CD4-positive, alpha-beta T cell treated with Interleukin-4 for 1 hour (primary cell): ENCODE data around the gene TRIM74.
"Not testable (repeated sequence)": the region's sequence is repeated elsewhere in the genome, so short reads cannot be mapped to it uniquely, and the experiment has no call there.

Experiments
- DNase-seq, 2 donors: peaks; one replicate each; pipeline ENCODE4 v3.0.0-alpha.2; 2020 to 2022

TRIM74 gene

DNA sequence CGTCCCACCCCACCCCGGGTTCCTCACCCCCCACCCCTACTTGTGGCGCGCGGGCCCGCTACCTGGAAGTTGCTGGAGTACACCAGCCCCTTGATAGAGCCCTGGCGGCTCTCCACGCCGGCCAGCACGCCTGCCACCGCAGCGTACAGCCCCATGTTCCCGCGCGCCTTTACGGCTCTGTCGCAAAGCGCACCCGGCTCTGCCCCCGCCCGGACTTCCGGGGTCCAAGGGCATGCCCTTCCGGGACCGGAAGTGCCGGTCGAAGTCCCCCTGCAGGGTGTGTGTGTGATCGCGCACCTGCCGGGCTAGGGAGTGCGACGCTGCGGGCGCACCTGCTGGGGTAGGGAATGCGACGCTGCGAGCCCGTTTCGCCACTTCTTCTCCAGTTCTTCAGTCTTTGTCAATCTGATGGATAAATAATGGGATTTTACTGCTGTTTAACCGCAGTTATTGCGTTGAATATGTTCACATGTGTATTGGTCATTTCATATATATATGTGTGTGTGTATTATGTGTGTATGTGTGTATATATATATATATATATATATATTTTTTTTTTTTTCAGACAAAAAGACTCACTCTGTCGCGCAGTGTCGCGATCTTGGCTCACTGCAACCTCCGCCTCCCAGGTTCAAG is 14.6 kb downstream of the TRIM74 start:
- peak in 1 of 2 donors; percentile 24 for DNase-seq

DNA sequence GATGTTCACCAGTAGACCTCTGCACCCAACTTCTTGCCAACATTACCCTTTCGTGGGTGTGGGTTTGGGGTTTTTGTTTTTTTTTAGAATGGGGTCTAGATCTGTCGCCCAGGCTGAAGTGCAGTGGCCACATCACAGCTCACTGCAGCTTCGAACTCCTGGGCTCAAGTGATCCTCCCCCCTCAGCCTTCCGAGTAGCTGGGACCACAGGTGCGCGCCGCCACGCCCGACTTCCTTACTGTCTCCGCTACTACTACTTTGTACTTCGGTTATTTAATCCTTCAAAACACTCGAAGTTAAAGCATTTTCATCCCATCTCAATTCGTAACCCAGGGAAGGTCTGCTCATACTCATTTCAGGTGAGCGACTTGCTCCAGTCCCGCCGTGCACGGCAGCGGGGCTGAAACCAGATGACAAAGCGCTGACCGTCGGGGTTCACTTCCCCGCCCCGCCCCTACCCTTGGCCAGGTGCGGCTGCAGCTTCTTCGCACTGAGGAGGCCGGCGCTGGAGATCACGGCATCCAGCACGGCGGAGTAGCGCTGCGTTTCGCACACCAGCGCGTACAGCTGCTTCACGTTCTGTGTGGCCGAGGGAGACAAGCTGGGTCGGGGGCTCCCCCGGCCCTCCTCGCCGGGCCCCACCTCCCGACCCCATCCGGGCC is 15.2 kb downstream of the TRIM74 start:
- DNase-seq: not testable (repeated sequence)

DNA sequence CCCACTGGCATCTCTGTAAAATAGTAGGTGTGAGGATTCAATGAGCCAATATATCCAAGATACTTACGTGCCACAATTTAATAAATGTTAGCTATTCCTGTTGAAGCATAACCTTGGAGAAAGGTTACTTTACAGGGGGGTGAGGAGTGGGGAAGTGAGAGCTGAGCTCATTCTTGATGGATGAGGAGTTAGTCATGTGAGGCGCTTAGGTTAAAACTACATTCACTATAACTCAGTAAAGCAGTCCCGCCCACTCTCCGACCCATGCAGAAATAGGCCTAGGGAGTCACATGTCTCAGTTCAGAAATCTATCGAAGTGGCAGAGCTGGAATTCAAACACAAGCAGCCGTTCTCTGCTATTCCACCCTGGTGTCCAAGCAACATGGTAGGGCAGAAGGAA is 18.8 kb downstream of the TRIM74 start:
- not testable (repeated sequence) for DNase-seq

DNA sequence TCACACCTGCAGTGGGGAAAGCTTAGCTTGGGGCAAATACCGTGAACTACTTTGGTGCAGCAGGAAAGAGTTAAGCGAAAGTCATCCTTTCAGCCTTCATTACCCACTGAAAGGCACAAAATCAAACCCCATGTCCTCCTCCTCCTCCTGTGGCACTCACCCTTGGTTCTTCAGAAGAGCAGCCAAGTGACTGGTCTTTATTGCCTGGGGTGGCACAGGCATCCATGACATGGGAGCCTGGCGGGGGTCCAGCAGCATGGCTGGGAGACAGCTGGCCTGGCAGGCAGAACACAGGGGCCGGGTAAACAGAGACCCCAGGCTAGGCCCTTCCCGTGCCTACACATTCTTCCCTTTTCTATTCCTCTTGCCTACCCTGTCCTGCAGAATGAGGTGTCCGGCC is 19.6 kb downstream of the TRIM74 start:
- DNase-seq: not testable (repeated sequence)

DNA sequence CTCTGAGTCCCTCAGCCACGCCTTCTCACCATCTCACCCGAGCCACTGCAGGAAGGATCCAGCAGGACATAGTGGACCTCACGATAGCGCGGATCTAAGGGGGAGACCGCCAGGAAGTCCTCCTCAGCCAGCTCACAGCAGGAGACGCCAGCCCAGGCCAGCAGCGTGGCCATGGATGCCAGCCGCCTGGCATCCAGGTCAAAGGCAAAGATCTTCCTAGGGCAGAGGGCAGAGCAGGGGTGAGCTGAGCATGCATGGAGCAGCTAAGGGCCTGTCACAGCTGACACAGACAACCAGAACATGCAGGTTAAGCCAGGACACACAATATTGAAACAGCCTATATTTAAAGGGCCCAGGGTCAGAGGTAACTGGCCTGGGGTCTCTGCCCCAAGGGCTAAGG is 20.0 kb downstream of the TRIM74 start:
- not testable (repeated sequence) for DNase-seq

DNA sequence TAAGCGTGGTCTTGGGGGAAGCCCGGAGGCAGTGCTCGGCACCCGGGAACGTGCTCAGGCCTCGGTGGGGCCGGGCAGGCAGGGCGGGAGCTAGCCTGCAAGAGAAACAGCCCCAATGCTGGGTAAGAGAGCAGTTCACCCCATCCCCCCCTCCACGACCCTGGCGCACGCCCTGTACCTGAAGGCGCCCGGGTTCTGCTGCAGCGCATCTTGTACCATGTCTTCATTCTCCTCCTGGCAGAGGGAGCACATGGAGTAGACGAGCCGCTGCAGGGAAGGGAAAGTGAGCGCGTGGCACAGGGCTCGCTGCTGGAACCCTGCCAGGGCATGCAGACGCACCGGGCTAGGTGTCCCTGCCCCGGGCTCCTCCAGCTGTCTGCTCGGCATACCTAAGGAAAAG is 20.6 kb downstream of the TRIM74 start:
- not testable (repeated sequence) for DNase-seq

DNA sequence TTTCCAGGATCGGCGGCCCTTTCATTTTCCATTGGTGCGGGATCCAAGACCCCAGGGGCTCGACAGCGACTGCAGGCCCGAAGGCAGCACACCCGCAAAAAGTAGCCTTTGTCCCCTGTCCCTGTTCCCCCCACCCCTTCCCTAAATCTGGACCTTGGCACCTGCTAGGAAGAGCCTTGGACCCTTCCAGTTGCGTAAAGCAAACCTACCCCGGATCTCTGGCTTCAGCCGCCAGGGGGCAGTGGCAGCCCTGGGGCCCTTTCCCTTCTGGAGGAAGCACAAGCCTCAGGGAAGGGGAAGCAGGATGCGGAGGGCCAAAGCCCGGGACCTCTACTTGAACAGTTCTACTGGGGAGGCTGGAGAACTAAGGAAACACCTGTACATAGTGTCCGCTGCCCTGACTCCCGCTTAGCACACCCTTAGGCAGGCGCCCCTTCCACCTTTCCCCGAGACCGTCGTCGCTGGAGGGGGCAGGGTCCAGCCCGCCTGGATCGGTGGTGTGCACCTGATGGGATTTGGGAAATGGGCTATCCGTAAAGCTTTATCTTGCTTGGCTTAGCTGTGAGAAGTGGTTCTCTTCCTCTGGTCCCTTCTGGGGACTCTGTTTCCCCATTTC is 23.0 kb downstream of the TRIM74 start:
- DNase-seq: not testable (repeated sequence)

DNA sequence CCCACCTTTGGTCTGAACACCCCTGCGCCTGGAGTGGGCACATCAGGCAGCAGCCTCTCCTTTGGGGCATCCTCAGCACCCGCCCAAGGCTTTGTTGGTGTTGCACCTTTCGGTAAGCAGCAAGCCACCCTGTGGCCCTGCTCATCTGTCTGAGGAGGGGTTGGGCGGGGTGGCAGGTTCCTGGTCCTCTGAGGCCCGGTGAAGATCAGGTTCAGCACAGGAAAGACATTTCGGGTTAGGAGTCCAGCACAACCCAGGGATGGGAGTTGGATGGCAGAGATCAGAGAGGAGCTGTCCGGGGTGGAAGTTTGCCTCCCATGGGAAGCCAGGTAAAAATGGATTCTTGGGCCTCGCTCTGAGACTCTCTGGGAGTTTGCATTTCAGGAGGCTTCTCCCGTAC is 23.7 kb downstream of the TRIM74 start:
- not testable (repeated sequence) for DNase-seq

DNA sequence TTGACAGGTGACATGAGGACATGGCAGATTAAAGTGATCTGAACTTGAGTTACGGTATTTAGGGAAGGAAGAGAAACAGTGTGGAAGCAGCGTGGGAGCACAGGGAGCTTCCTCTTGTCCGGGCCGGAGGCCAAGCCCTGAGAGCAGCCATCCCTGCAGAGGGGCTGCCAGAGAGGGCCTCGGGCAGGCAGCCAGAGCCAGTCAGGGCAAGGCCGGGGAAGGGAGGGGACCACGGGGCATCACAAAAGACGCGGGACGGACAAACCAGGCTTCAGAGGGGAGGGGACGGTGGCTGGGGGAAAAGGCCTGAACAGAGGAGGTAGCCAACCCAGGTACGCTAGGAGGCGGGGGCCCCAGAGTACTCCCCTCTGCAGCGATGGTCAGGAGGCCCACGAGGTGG is 24.3 kb downstream of the TRIM74 start:
- DNase-seq: not testable (repeated sequence)

DNA sequence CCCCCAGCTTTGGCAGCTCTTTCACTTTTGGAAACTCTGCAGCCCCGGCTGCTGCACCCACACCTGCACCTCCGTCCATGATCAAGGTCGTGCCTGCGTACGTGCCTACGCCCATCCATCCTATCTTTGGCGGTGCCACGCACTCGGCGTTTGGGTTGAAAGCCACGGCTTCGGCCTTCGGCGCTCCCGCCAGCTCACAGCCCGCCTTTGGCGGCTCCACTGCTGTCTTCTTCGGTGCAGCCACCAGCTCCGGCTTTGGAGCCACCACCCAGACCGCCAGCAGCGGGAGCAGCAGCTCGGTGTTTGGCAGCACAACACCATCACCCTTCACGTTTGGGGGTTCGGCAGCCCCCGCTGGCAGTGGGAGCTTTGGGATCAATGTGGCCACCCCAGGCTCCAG is 26.3 kb downstream of the TRIM74 start:
- DNase-seq: not testable (repeated sequence)

DNA sequence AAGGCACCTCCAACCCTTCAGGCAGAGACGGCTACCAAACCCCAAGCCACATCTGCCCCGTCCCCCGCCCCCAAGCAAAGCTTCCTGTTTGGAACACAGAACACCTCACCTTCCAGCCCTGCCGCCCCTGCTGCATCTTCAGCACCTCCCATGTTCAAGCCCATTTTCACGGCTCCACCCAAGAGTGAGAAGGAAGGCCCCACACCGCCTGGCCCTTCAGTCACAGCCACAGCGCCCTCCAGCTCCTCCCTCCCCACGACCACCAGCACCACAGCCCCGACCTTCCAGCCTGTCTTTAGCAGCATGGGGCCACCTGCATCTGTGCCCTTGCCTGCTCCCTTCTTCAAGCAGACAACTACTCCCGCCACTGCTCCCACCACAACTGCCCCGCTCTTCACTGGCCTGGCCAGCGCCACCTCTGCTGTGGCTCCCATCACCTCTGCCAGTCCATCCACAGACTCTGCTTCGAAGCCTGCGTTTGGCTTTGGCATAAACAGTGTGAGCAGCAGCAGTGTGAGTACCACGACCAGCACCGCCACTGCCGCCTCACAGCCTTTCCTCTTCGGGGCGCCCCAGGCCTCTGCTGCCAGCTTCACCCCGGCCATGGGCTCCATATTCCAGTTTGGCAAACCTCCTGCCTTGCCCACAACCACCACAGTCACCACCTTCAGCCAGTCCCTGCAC is 27.1 kb downstream of the TRIM74 start:
- peak in 1 of 2 donors; percentile 15 for DNase-seq

DNA sequence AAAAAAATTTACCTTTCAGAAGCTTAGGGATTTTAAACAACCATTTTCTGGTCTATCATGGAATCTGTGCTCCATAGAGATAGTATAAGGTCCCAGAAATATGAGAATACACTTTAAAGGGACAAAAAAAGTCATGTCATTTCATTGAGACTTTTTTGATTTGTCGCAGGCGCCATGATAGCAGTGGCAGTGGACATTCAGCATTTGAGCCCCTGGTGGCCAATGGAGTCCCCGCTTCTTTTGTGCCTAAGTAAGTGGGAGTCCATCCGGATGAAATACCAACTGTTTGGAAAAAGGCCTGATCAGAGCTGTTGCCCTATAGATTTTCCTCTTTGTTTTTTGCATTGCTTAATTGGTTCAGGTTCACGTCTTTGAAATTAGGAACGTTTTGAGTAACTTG is 41.0 kb downstream of the TRIM74 start:
- not testable (repeated sequence) for DNase-seq

DNA sequence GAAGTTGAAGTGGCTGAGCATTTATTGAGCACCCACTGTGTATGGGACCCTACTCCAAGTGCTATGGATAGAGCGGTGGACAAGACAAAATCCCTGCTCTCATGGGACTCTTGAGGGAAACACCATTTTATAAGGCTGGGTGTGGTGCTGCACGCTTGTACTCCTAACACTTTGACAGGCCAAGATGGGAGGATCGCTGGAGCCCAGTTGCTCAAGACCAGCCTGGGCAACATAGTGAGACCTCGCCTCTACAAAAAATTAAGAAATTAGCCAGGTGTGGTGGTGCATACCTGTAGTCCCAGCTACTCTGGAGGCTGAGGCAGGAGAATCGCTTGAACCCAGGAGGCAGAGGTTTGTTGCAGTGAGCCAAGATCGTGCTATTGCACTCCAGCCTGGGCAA is 41.5 kb downstream of the TRIM74 start:
- DNase-seq: not testable (repeated sequence)

DNA sequence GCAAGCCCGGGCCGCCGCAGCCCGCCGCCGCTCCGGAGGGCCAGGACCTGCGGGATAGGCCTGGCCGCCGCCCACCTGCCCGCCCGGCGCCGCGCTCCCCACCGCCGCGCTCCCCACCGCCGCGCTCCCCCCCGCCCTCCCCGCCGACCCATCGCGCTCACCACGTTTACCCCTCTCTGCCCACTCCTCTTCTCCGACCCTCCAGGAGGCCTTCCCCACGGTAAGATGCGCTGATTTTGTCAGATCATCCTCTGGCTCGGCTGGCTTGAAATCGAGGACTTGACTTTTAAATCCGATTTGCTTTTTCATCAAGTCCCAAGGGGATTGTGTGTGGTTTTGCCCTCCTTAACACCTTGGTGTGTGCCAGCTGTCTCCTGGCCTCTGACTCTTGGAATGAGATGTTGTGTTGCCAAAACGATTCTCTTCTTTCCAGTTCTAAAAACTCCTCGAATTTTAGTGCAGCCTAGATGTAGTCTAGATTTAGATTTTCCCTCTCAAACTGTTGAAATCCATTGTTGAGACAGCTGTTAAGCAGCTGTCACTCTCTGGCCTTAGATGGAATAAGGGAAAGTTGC is 43.6 kb downstream of the TRIM74 start:
- peak in 1 of 2 donors; percentile 11 for DNase-seq

DNA sequence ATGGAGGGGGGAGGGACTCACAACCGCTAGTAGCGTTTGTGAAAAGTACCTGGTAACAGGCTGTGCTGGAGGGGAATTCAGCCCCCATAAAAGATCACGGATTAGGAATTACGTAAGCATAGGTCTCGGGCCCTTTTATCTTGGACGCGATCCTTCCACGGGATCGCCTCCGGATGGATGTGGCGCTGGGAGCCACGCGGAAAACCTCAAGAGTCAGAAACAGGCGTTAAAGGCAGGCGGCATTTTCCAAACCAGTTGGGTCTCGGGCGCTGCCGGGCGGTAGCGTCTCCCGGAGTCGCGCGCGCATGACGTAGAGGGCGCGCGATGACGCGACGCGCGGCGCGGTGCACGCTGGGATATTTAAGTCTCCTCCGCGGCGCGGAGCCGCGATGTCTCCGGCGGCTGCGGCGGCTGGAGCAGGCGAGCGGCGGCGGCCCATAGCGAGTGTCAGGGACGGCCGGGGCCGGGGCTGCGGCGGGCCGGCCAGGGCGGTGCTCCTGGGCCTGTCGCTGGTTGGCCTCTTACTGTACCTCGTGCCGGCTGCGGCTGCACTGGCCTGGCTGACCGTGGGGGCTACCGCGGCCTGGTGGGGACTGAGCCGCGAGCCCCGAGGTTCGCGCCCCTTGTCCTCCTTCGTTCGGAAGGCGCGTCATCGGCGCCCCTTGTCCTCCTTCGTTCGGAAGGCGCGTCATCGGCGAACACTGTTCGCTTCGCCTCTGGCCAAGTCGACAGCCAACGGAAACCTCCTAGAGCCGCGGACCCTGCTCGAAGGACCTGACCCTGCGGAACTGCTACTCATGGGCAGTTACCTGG is 44.3 kb downstream of the TRIM74 start, which contains the start of gene POM121:
TSS of gene POM121 (plus strand) at position 363 of the 813 bp plus-strand sequence. CDS start at position 390, 27 bp downstream.
- DNase-seq: peak; percentile 86 to 88

DNA sequence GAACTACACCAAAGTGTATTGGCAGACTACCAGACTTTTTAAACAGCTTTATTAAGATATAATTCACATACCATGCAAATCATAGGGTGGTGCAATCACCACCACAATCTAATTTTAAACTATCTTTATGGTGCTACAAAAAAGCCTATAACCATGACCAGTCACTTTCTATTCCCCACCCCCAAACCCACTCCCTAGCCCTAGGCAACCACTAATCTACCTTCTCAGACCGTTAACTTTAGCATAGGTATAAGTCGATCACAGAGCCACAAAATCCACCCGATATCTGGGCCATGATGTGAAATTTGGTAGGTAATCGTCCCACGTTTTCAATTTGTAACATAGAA is 44.9 kb downstream of the TRIM74 start:
- no peak for DNase-seq

DNA sequence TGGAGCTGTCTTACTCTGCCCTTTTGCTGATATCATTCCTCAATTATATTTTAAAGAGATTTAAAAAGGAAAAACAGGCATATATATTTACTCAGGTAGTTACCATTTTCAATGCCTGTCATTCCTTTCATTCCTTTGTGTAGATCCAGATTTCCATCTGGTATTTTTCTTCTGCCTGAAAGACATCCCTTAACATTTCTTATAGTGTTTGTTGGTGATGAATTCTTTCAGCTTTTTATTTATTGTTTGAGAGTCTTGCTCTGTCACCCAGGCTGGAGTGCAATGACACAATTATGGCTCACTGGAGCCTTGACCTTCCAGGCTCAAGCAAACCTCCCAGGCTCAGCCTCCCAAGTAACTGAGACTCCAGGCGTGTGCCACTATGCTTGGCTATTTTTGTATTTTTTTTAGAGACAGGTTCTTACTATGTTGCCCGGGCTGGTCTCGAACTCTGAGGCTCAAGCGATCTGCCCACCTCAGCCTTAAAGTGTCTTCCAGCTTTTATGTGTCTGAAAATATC is 50.0 kb downstream of the TRIM74 start:
- DNase-seq: no peak

DNA sequence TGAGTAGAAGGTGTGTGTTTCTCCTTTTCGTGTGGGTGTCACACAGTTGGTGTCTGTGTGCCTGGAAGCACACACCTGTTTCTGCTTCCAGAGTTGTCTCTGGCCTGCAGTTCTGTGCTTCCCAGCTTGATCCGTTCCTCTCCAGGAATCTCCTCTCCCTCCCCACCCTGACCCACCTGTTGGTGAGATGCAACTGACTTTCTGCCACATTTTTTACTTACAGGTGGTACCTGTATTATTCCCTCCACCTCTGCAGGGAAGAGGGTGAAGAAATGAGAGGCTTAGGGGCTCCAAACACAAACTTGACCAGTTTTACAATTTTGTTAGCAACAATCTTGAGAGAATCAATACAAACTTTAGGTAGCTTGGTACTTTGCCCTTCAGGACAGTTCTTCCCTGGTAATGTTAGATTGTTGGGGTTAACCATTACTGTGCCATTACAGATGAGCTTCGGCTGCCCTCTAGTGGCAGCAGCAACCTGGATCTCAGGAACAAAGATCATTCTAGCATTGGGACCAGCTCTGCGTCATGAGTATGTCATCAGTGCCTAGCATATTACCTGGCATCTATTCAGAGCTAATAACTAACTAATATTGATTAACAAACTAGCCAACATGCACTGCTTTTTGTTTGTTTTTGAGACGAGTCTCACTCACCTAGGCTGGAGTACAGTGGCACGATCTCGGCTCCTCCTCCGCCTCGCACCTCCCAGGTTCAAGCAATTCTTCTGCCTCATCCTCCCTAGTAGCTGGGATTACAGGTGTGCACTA is 54.3 kb downstream of the TRIM74 start:
- DNase-seq: peak; percentile 61 to 67

DNA sequence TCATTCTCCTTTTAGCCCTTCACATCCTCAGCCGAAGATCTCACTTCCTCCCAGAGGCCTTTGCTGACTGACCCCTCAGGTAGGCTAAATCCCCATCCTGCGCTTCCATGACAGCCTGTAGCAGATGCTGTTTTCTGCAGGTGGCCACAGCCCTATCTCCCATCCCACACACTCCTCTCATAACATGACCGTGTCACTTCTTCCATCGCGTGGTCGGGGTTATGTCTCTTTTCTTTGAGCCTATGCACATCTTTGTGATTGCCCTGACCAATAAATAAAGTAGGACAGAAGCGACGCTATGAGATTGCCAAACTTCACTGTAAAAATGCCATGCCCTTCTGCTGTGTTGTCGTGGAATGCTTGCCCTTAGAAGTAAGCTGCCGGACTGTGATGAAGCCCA is 55.5 kb downstream of the TRIM74 start:
- DNase-seq: not testable (repeated sequence)

DNA sequence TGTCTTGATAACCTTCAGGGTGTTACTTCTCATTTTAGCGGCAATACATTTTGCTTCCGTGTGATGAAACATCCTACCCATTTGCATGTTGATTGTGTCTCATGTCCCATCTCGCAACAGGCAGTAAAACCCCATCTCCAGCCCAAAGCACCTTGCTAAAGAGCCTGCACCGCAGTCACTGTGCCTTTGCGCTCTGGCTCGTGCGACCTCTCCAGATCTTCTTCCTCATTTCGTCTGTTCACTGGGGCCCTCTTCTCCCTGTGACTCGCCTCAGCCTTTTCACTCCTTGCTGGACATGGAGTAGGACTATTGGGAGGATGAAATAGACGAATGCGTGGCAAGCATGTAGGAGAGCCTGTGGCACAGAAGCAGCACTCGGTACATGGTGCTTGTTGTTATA is 57.9 kb downstream of the TRIM74 start:
- not testable (repeated sequence) for DNase-seq
